HG03135 (cell line): ENCODE results near the gene SLAMF6.

Source experiments
- ATAC-seq: cut with Tn5 transposase; IDR thresholded peaks from one replicate; pipeline ENCODE4 v1.9.1; 2021; ENCODE audit warnings: mild to moderate bottlenecking, moderate library complexity; ENCODE audit not compliant: unreplicated experiment

The SLAMF6 gene

DNA sequence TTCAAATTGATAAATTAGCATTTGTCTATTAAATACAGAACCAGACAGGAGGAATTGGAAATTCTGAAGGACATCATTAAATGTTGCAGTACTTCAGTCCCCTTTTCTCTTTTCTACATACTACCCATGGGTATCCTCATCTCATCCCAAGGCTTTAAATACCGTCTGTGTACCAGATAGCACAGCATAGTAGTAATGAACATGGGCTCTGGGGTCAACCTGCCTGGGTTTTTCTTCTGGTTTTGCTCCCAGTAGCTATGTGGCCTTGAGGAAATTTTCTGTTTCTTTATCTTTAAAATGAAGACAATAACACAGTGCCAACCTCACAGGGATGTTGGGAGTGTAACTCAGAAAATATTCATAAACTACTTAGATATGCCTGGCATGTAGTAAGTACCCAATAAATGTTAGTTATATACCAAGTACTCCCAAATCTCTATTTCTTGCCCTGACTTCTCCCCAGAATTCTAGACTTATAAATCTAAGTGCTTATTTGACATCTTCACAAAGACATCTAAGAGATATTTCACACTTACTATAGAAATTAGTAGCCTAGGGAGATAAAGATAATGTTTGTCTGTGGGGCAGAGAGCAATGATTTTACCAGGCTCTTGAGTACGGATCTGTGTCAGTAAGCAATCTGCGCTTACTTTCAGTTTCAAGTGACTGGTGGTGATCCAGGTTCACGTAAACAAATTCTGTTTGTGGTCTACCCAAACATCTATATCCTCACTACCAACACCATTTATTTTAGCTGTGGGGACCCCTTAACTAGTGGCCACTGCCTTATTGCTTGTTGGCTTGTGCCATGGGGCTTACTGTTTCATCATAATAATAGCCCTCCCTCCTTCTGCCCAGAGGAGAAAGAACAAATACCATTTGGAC lies 85.4 kb downstream of the SLAMF6 start:
- peak; percentile 81 for ATAC-seq

DNA sequence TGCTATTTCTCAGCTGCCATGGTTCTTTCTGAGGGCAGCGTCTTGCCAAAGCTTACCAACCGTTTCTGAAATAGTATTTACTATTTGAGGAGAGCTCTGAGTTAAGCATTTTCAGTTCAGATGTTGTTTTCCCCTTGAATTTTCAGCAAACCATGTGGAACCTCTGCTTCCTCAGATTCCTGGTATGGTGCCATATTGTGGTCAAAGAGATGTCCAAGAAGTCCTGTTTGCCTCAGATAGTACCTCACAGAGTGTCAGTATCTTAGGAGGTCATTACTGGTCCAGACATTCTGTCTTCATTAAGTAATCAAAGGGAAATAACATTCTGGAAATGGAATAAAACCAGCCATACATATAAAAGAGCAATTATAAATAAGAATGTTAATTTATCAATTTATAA lies 86.1 kb downstream of the SLAMF6 start:
- ATAC-seq: no peak
